Activated naive CD4-positive, alpha-beta T cell treated with anti-CD3 and anti-CD28 coated beads for 36 hours (primary cell): ENCODE results near the gene ADCY6. TPM values are rescaled to one million over a fixed set of nuclear protein-coding genes. Genes with fewer than 3 reads are reported as not detected.

ENCODE experiments used
- CTCF ChIA-PET: fragments of 350-600 bp; sonication (Branson Sonifier 250); formaldehyde crosslinking; loops from one replicate; lab custom pipeline; 2021; ENCODE audit warnings: antibody characterized with exemption; lab: Charles Lee
- DNase-seq: peaks from one replicate; pipeline ENCODE4 v3.0.0-alpha.2; 2020
- H3K27ac Mint-ChIP-seq: one replicate; pipeline ENCODE4 v1.8.0; 2021; ENCODE audit warnings: mild to moderate bottlenecking, mixed read lengths
- H3K27me3 Mint-ChIP-seq: one replicate; pipeline ENCODE4 v1.8.0; 2021; ENCODE audit warnings: low read depth, mixed read lengths
- H3K36me3 Mint-ChIP-seq: one replicate; pipeline ENCODE4 v1.8.0; 2021; ENCODE audit warnings: low read depth, mixed read lengths
- H3K4me1 Mint-ChIP-seq: one replicate; pipeline ENCODE4 v1.8.0; 2021; ENCODE audit warnings: low read depth, mixed read lengths
- H3K4me3 Mint-ChIP-seq: one replicate; pipeline ENCODE4 v1.8.0; 2021; ENCODE audit warnings: mild to moderate bottlenecking, moderate library complexity, mixed read lengths
- H3K9me3 Mint-ChIP-seq: one replicate; pipeline ENCODE4 v1.8.0; 2021; ENCODE audit warnings: mixed read lengths
- intact Hi-C: fragments of 100-400 bp; cut with micrococcal nuclease; formaldehyde crosslinking; loops from one replicate; pipeline ENCODE4 v1.15.1; 2023
- total RNA-seq, 2 experiments: library from RNA; stranded (reverse); gene quantifications; one replicate each; pipeline ENCODE4 v1.2.3, GENCODE V29; 2021

ADCY6 gene
- total RNA-seq, 2 experiments from 2014 or later, result 0.05 to 0.15 TPM

- intact Hi-C loops, result no loop called here
- H3K36me3 Mint-ChIP-seq, result no peaks in the 10 kb centered on the region
- no peak for DNase-seq
- no peaks in the 10 kb centered on the region for H3K27me3 Mint-ChIP-seq
- peaks cover 3% of the 10 kb centered on the region for H3K4me1 Mint-ChIP-seq
- H3K27ac Mint-ChIP-seq, result no peak overlapping the region
- H3K4me3 Mint-ChIP-seq, result no peak overlapping the region
- CTCF ChIA-PET, result interaction anchor here (0.9 to 1.2 kb wide), 2 partner anchors 8 to 9 kb away, joined by 5 to 6 read pairs; no protein-coding TSS in a partner anchor
- H3K9me3 Mint-ChIP-seq, result no peaks in the 10 kb centered on the region
Measured at GRCh38 chr12:48823281-48823680, 34.4 kb upstream of the ADCY6 start.

- Mint-ChIP-seq H3K27ac (no peak overlapping the region), H3K27me3 (no peaks in the 10 kb centered on the region), H3K4me3 (no peak overlapping the region), H3K9me3 (no peaks in the 10 kb centered on the region), H3K4me1 (peaks cover 6% of the 10 kb centered on the region), H3K36me3 (no peaks in the 10 kb centered on the region)
- DNase-seq, result no peak
- intact Hi-C loops, result no loop called here
- CTCF ChIA-PET, result no interaction called here
Measured at GRCh38 chr12:48822711-48823110, 33.8 kb upstream of the ADCY6 start.

GRCh38 chr12:48822139-48822538 is 33.2 kb upstream of the ADCY6 start:
- intact Hi-C loops, result no loop called here
- Mint-ChIP-seq H3K9me3 (no peaks in the 10 kb centered on the region), H3K36me3 (no peaks in the 10 kb centered on the region), H3K4me3 (no peak overlapping the region), H3K27ac (no peak overlapping the region), H3K4me1 (peaks cover 8% of the 10 kb centered on the region), H3K27me3 (peaks cover 5% of the 10 kb centered on the region)
- CTCF ChIA-PET, result interaction anchor here (1.1 kb wide), 1 partner anchor 166 kb away, joined by 3 read pairs; no protein-coding TSS in a partner anchor
- DNase-seq, result no peak

GRCh38 chr12:48819986-48820725 is 31.3 kb upstream of the ADCY6 start:
- Mint-ChIP-seq H3K27ac (no peak overlapping the region), H3K4me1 (peaks cover 22% of the 10 kb centered on the region), H3K4me3 (no peak overlapping the region), H3K27me3 (peaks cover 15% of the 10 kb centered on the region), H3K9me3 (no peaks in the 10 kb centered on the region), H3K36me3 (no peaks in the 10 kb centered on the region)
- DNase-seq, result no peak
- intact Hi-C loops, result loop anchor here (1.0 to 2.0 kb wide), 3 partner anchors 71 to 157 kb away; no protein-coding TSS in a partner anchor
- CTCF ChIA-PET, result interaction anchor here (0.7 to 1.2 kb wide), 2 partner anchors 20 to 116 kb away, joined by 3 to 5 read pairs; no protein-coding TSS in a partner anchor

DNA sequence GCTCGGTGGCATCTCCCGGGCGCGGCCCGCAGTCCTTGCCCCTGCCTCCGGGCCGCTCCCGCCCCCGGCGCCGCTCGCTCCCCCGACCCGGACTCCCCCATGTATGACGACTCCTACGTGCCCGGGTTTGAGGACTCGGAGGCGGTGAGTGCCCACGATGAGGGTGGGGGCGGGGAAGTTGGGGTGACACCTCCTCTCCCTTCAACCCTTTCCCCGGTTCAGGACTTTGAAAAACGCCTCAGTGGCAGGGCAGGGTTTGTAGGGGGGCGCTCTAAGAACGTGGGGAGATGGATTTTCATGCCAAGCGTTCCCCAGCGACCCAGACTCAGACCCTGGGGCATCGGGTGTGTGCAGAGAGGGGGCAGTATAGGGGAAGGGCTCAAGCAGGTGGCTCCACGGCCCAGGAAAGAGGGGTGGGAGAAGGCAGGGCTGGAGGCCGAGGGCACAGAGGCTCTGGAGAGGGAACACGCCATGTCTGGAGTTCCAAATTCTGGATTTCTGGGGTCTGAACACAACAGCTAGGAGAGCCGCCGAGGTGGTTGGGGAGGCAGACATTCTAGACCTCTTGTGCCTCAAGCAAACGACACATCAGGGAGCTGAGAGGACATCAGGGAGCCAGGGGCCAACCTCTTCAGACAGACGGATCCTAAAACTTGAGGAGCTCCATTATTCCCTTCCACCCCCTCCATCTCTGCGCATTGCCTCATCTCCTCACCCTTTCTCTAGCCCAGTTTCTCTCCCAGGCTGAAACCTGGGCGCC is 30.1 kb upstream of the ADCY6 start:
- intact Hi-C loops, result loop anchor here (1.0 to 2.0 kb wide), 4 partner anchors 33 to 158 kb away; partner anchors contain the start of gene DDX23
- no peak overlapping the region for H3K27ac Mint-ChIP-seq

GRCh38 chr12:48817873-48818830 is 29.3 kb upstream of the ADCY6 start, which contains the start of gene CACNB3:
Gene CACNB3 (plus strand): TSS chr12:48818496. CDS start chr12:48818930, 434 bp downstream.
- intact Hi-C loops, result loop anchor here (1.0 to 2.0 kb wide), 3 partner anchors 34 to 159 kb away; partner anchors contain the start of gene DDX23
- H3K27me3 Mint-ChIP-seq, result peaks cover 15% of the 10 kb centered on the region
- H3K27ac Mint-ChIP-seq, result no peak within 1 kb of the TSS

More for the DNA sequence above, 30.1 kb upstream of the ADCY6 start:
- Mint-ChIP-seq H3K4me1 (peaks cover 23% of the 10 kb centered on the region), H3K4me3 (peak overlapping the region; percentile 71), H3K36me3 (no peaks in the 10 kb centered on the region), H3K9me3 (no peaks in the 10 kb centered on the region), H3K27me3 (peaks cover 15% of the 10 kb centered on the region)
- peak; percentile 69 for DNase-seq
- CTCF ChIA-PET, result interaction anchor here (0.6 to 1.5 kb wide), 5 partner anchors 15 to 121 kb away, joined by 3 to 4 read pairs (median 3); partner anchors contain the start of gene DDX23

GRCh38 chr12:48816143-48816854 is 27.4 kb upstream of the ADCY6 start:
- intact Hi-C loops, result no loop called here
- Mint-ChIP-seq H3K4me1 (peaks cover 26% of the 10 kb centered on the region), H3K9me3 (no peaks in the 10 kb centered on the region), H3K4me3 (peak overlapping the region; percentile 93), H3K27ac (no peak overlapping the region), H3K36me3 (no peaks in the 10 kb centered on the region), H3K27me3 (peaks cover 15% of the 10 kb centered on the region)
- no peak for DNase-seq
- CTCF ChIA-PET, result interaction anchor here (0.6 to 4.0 kb wide), 19 partner anchors 16 to 273 kb away, joined by 3 to 29 read pairs (median 4); partner anchors contain the start of genes DDX23 and KANSL2

More at GRCh38 chr12:48817873-48818830, 29.3 kb upstream of the ADCY6 start, which contains the start of gene CACNB3:
- Mint-ChIP-seq H3K4me1 (peaks cover 26% of the 10 kb centered on the region), H3K9me3 (no peaks in the 10 kb centered on the region), H3K36me3 (no peaks in the 10 kb centered on the region), H3K4me3 (peak within 1 kb of the TSS; percentile 84)
- DNase-seq, result peak; percentile 88
- CTCF ChIA-PET, result interaction anchor here (0.7 to 1.9 kb wide), 4 partner anchors 16 to 148 kb away, joined by 3 to 5 read pairs (median 4); partner anchors contain the start of gene DDX23

DNA sequence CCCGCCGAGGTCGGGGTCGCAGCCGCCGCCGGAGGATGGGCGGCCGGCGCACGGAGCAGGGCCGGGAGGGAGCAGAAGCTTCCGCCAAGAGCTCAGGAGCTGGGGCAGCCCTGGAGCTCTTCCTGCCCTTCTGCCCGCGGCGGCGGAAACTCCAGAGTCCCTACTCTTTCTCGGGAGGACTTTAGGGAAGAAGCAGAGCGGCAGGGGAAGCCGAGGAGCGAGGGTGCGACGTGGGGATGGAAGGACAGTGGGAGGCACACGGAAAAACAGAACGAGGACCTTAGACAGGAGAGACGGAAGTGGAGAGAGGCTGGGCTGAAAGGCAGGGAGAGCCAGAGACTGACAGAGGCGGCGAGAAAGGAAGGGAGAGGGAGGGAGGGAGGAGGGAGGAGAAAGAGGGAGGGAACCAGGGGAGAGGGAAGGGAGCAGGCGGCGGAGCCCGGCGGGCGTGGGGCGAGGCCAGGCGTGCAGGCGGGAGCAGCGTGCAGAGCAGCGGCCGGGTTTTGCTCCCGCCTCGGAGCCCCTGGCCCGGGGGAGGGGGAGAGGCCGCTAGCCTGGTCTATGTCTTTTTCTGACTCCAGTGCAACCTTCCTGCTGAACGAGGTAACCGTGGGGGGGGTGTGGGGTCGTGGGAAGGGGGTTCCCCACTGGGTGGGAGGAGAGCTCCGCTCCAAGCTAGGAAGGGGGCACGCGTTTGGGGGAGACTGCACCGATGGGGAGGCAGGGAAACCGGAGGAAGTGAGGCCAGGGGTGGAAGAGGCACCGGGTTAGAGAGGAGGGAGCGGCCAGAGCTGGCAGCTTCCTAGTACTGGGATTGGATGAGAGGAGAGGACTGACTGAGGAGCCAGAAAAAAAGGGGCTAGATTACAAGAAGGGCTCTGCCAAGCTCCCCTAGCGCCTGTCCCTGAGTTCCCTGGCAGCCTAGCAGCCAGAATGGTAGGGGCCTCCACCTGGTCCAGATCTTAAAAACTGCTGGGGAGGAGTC is 26.5 kb upstream of the ADCY6 start:
- no peaks in the 10 kb centered on the region for H3K36me3 Mint-ChIP-seq
- intact Hi-C loops, result loop anchor here (1.0 to 2.0 kb wide), 2 partner anchors 99 to 133 kb away; partner anchors contain the start of genes CCNT1 and KANSL2
- peaks cover 15% of the 10 kb centered on the region for H3K27me3 Mint-ChIP-seq

DNA sequence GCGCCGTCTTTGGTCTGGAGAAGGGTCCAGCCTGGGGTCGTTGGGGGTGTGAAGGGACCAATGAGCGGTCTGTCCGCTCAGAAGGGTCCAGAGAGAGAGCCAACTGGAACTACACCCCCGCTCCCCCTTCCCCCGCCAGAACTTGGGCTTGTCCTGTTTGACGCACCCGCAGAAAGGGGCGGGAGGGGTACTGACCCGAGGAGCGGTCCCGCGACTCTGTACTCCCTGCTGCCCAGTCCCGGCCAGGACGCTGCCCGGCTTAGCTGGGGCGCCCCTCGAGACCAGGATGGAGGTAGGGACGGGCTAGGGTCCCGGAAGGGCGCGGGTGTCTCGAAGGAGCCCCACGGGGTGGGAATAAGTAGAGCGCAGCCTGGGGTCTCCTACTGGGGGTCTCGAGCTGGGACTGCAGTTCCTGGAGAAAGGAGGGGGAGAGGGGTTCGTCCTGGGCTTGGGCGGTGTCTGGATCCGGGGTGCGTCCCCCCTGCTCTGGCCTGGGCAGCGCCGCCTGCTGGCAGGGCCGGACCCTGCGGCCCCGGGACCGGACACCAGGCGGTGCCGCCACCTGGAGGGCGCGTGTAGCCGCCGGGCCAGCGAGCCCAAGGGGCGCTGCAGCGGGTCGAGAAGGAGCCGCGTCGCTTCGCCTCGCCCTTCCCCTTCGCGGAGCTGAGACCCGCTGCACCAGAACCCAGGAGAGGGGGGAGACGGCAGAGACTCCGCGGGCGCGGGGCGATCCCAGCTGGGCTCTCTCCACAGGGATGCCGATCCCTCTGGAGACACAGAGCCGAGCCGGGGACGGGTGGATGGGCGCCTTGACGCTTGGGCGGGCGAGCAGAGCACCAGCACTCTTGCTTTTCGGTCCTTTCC is 25.6 kb upstream of the ADCY6 start:
- peak; percentile 83 for DNase-seq
- H3K9me3 Mint-ChIP-seq, result no peaks in the 10 kb centered on the region
- peaks cover 26% of the 10 kb centered on the region for H3K4me1 Mint-ChIP-seq
- no peaks in the 10 kb centered on the region for H3K36me3 Mint-ChIP-seq
- intact Hi-C loops, result loop anchor here (1.0 to 2.0 kb wide), 3 partner anchors 61 to 132 kb away; partner anchors contain the start of genes CCNT1 and KANSL2
- peaks cover 15% of the 10 kb centered on the region for H3K27me3 Mint-ChIP-seq
- CTCF ChIA-PET, result interaction anchor here (0.7 to 4.0 kb wide), 37 partner anchors 9 to 846 kb away, joined by 3 to 29 read pairs (median 5); partner anchors contain the start of genes DDX23 and KANSL2
- H3K4me3 Mint-ChIP-seq, result peak overlapping the region; percentile 93
- H3K27ac Mint-ChIP-seq, result no peak overlapping the region

More for the DNA sequence above, 26.5 kb upstream of the ADCY6 start:
- H3K9me3 Mint-ChIP-seq, result no peaks in the 10 kb centered on the region
- H3K4me1 Mint-ChIP-seq, result peaks cover 26% of the 10 kb centered on the region
- H3K27ac Mint-ChIP-seq, result peak overlapping the region; percentile 37
- H3K4me3 Mint-ChIP-seq, result peak overlapping the region; percentile 93
- peak; percentile 58 for DNase-seq
- CTCF ChIA-PET, result interaction anchor here (0.6 to 4.0 kb wide), 47 partner anchors 8 to 847 kb away, joined by 3 to 29 read pairs (median 4); partner anchors contain the start of genes DDX23 and KANSL2
